Endothelial cell (in vitro differentiated cells): ENCODE results near the gene TNFSF18. TPM values are rescaled to one million over a fixed set of nuclear protein-coding genes. Genes with fewer than 3 reads are reported as not detected.

Experiments
- total RNA-seq: library from RNA; stranded (reverse); fragmentation: NEBNext Ultra II Directional; extraction: Animal tissue kit (Norgen Biotek cat#: 25700); gene quantifications from one replicate; pipeline ENCODE4 v1.2.1, GENCODE V29; 2021; ENCODE audit not compliant: unreplicated experiment

TNFSF18 gene
- total RNA-seq, 1 donor from 2014 or later: 0.33 TPM

Other genes starting within 250 kb of the TNFSF18 start
- gene TNFSF4, start 156.4 kb upstream of the TNFSF18 start, total RNA-seq: 0.15 TPM